DMS114 treated with DMSO at 0.1 percent for 48 hours (cell line): Measurements from ENCODE around the gene MSH5.

Source experiments
- DNase-seq: peaks from one replicate; lab custom pipeline; 2025; ENCODE audit not compliant: unreplicated experiment; lab: John Stamatoyannopoulos, UW

MSH5 gene

DNA sequence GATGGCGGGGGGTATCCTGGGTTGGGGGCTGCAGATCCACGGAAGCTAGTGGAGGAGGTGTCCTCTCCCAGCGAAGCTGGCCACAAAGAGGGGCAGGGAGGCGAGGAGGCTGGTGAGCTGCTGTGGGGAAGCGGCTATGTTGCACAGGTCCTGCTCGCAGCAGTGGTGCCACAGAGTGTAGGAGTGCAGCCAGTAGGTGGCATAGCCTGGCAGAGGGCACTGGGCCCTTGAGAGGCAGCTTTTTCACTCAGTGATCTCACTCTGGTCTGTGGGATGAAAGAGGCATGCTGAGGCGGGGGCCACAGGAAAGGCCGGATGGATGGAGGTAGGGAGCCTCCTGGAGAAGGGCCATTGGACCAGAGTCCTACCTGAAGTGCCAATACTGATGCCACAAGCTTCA is 27.5 kb upstream of the MSH5 start:
- no peak for DNase-seq

DNA sequence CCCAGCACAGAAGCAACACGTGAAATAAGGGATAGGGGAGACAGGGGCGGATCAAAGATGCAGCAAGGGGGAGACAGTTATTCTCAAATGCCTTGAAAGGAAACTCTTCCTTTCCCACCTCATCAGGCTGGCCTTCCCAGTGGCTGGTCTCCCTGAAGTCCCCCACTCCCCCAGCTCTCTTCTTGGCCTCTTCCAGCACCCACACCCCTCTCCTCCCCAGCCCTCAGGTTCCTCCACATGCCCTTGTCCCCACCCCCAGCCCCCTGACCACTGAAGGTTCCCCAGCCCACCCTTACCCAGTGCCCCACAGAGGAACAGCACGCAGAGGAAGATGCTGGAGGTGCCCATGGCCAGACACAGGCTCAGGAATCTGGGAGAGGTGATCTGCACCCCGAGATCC is 26.3 kb upstream of the MSH5 start:
- DNase-seq, result no peak

GRCh38 chr6:31713991-31714684 is 25.7 kb upstream of the MSH5 start:
- DNase-seq, result no peak

DNA sequence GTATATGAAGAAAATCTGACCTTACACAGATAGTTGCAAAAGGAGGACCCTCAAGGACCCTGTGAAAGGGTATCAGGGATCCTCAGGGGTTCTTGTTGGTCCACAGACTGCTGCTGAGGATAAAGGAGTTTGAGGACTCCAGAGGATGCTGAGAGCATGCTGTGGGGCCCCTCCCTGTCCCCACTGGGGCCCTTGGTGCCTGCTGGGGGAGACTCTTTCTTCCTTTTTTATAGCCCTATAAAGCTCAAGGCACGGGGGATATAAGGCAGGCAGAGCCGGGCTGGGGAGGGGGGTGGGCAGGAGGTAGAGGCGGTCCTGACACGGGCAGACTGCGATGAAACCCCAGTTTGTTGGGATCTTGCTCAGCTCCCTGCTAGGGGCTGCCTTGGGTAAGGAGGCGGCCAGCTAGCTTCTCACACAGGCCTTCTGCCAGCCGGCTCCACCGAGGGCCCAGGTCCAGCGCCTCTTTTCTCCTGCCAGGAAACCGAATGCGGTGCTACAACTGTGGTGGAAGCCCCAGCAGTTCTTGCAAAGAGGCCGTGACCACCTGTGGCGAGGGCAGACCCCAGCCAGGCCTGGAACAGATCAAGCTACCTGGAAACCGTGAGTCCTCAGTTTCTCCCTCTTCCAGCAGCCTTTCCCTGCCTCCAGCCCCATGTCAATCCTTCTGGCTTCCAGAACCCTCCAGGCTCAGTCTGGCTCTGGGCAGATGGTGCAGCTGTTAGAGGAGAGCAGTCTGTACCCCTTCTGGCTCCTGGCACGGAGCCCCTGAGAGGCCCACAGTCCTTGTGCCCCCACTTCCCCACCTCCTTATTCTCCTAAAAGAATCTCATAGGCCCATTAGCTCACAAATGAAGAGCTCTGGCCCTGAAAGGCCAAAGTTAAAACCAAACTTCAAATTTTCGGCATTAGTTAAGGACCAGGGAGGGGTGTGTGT is 24.5 kb upstream of the MSH5 start, which contains the start of gene LY6G6D:
Gene LY6G6D (plus strand): TSS at position 327 of the 937 bp plus-strand sequence. CDS start 8 bp downstream, at position 335.
- no peak for DNase-seq

- DNase-seq, result no peak
Measured at GRCh38 chr6:31717499-31718222, 22.1 kb upstream of the MSH5 start.

DNA sequence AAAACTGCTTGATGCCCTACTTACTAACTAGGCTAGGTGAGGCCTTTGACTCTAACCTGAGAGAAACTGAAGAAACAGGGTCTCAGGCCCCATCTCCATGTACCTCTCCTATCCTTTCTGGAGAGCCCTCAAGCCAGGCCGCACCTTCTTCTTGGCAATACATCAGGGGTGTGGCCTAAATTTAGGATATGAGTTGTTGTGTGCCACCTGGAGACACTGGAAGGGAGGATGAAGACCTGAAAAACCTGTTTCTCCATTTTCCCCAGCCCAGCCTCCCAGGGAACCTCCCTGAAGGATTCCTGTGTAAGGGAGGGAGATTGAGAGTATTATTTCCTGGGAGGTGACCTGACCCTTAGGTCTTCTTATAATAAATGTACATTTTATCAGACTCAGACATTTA is 21.5 kb upstream of the MSH5 start:
- no peak for DNase-seq

GRCh38 chr6:31719001-31719400 is 20.8 kb upstream of the MSH5 start:
- DNase-seq, result no peak

- DNase-seq, result no peak
Measured at GRCh38 chr6:31720196-31720770, 19.5 kb upstream of the MSH5 start.

DNA sequence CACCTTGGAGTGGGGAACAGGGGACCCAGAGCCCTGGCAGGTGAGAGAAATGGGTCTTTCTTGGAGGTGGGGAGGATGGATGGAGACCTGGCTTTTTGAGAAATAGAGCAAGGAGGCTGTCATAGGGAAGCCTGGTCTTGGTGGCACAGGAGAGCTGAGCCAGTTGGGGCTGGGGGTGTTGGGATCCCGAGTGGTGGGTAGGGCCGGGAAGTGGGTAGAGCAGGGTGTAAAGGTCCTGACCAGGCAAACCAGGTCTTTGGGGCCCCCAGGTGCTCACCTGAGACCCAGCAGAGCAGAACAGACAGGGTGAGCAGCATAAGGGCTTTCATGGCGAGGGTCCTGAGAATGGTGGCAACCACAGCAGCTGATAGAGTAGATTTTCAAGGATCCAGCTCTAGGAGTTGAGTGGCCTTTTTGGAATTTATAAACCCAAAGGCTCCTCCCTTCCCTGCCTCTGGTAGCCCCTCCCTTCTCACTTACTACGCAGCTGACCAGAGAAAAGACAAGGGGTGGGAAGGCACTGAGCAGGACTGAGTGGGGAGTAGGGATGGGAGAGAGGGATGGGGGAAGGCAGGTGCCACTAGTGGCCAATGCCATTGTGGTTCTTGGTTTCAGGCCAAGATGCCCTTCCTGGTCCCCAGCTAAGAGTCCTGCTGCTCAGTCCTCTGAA is 18.3 kb upstream of the MSH5 start, which contains the start of gene LY6G6C:
Gene LY6G6C (minus strand): TSS at position 396 of the 670 bp plus-strand sequence. CDS start 67 bp downstream, at position 329.
- no peak for DNase-seq

DNA sequence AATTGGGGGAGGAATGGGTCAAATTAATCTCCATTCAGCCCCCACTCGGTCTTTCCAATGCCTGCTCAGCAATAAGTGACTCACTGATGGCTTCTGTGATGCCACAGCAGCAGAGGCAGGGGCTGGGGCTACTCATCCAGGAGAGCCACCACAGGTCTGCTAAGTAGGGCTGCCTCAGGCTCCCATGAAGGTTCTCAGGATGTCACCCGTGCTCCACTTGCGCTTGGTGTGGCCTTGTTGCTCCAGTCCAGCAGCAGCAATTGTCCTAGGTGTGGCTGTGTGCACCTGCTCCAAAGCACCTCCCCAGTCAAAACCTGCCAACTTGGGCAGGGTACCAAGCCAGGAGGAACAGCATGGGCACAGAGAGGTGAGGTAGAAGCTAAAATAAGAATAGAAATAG is 17.6 kb upstream of the MSH5 start:
- DNase-seq, result no peak

GRCh38 chr6:31723245-31723979 is 16.4 kb upstream of the MSH5 start, which contains the start of gene MPIG6B:
MPIG6B (plus strand) TSS chr6:31723373; CDS start chr6:31723384, 11 bp downstream.
- no peak for DNase-seq

GRCh38 chr6:31723980-31724691 is 15.7 kb upstream of the MSH5 start:
- DNase-seq, result no peak

- DNase-seq, result no peak
Measured at GRCh38 chr6:31725502-31726350, 14.1 kb upstream of the MSH5 start.

DNA sequence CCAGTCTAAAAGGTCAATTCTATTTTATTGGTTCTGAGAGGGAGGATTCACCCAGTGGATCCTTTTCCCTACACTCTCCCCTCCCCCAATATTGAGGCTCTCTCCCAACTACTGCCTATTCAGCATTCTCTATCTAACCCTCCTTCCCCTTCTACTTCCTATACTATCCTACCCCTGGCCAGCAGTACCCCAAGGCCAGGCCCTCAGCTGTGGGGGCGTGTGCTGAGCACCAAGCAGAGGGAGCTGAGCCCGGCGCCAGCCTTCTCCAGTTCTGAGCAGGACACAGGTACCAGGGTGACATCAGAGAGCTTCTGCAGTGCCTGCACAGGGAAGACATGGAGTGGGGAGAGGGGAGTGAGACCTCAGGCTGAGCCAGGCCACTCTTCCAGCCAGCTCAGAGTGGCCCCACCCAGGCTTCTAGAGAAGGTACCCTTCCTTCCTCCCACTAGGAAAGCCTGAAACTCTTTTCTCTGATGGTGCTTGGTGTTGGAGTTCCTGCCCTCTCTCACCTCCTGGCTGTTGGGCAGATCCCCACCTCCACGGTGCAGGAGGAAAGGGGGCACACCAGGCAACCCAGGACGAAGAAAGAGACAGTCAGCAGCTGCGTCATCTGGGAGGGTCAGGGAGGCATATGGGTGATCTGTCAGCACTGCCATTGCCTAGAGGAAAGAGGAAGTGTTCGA is 12.6 kb upstream of the MSH5 start:
- DNase-seq, result no peak

- DNase-seq, result no peak
Measured at GRCh38 chr6:31727717-31728671, 11.8 kb upstream of the MSH5 start.

GRCh38 chr6:31728767-31729514 is 10.9 kb upstream of the MSH5 start, which contains the start of gene DDAH2:
DDAH2 (minus strand) TSS chr6:31729299; CDS start chr6:31729161, 138 bp downstream.
- DNase-seq, result no peak
